ENCODE data around the gene LDLRAD4. TPM values are rescaled to one million over a fixed set of nuclear protein-coding genes. Genes with fewer than 3 reads are reported as not detected.

LDLRAD4 gene
- total RNA-seq, 4 donors from 2014 or later, result 20.4 to 40.4 (median 35.3) TPM

GRCh38 chr18:13492314-13492713, 273.8 kb downstream of the LDLRAD4 start:
- no peak overlapping the region for H3K27ac ChIP-seq (replicated peaks in 1 of 4)
- TF ChIP-seq POLR2AphosphoS5 (IDR thresholded peaks at IDR 0.05) (no peak), POLR2A (IDR thresholded peaks at IDR 0.05; ENCODE audit: low read depth) (no peak), EP300 (IDR thresholded peaks at IDR 0.05) (no peak)
- TF ChIP-seq, protein P1, sequence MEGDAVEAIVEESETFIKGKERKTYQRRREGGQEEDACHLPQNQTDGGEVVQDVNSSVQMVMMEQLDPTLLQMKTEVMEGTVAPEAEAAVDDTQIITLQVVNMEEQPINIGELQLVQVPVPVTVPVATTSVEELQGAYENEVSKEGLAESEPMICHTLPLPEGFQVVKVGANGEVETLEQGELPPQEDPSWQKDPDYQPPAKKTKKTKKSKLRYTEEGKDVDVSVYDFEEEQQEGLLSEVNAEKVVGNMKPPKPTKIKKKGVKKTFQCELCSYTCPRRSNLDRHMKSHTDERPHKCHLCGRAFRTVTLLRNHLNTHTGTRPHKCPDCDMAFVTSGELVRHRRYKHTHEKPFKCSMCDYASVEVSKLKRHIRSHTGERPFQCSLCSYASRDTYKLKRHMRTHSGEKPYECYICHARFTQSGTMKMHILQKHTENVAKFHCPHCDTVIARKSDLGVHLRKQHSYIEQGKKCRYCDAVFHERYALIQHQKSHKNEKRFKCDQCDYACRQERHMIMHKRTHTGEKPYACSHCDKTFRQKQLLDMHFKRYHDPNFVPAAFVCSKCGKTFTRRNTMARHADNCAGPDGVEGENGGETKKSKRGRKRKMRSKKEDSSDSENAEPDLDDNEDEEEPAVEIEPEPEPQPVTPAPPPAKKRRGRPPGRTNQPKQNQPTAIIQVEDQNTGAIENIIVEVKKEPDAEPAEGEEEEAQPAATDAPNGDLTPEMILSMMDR (IDR thresholded peaks at IDR 0.05), result no peak
- H3K27me3 ChIP-seq, result no peaks in the 10 kb centered on the region
- no peak for DNase-seq (ENCODE audit: extremely low spot score)
- H3K9me3 ChIP-seq, result no peaks in the 10 kb centered on the region
- H3K4me3 ChIP-seq, result no peak overlapping the region
- peaks cover 0 to 21% (median 5%) of the 10 kb centered on the region in 4 donors for H3K36me3 ChIP-seq
- 92% methylated on average over 7 of the region's 9 CpGs for WGBS
- H3K4me1 ChIP-seq, result no peaks in the 10 kb centered on the region
- intact Hi-C loops (cut with DNase I), result no loop called here

- WGBS, result 72% methylated on average over 1 of the region's 1 CpG
- no peak for DNase-seq (ENCODE audit: extremely low spot score)
Observed at GRCh38 chr18:13493079-13493478, 274.5 kb downstream of the LDLRAD4 start.

GRCh38 chr18:13493725-13494124, 275.2 kb downstream of the LDLRAD4 start:
- 96% methylated on average over 16 of the region's 16 CpGs for WGBS

More at GRCh38 chr18:13493079-13493478, 274.5 kb downstream of the LDLRAD4 start:
- Histone ChIP-seq H3K4me1 (no peaks in the 10 kb centered on the region), H3K27me3 (no peaks in the 10 kb centered on the region), H3K27ac (replicated peaks in 1 of 4) (no peak overlapping the region), H3K9me3 (no peaks in the 10 kb centered on the region), H3K36me3 (peaks cover 0 to 23% (median 9%) of the 10 kb centered on the region in 4 donors), H3K4me3 (no peak overlapping the region)
- intact Hi-C loops (cut with DNase I), result no loop called here
- TF ChIP-seq EP300 (IDR thresholded peaks at IDR 0.05) (no peak), POLR2A (IDR thresholded peaks at IDR 0.05; ENCODE audit: low read depth) (no peak), POLR2AphosphoS5 (IDR thresholded peaks at IDR 0.05) (no peak)
- TF ChIP-seq, protein P1 (IDR thresholded peaks at IDR 0.05), result no peak

DNA sequence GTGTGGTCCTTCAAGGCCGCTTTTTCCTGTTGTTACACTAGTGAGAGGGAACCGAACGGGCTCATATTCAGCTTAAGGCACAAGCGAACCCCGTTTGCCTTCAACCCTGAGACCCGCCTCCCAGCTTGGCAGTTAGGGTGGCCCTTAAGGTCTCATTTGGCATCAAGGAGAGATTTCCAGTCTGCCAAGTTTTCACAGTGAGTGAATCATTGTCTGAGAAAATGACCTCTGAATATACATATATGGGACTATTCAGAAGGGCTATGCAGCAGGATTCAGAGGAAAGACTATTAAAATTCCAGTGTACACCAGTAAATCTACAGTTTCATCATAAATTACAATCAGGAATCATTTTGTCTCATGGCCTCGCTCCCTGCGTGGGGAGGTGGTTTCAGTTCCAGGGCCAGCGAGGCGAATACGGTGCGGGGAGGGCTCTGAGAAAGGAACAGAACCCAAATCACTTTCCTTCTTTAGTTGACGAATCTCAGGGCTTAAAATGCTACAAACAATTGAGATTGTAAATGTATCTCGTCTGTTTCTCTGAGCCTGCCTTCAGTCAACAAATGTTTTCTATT, 276.4 kb downstream of the LDLRAD4 start:
- no peak overlapping the region for H3K4me3 ChIP-seq
- DNase-seq (ENCODE audit: extremely low spot score), result no peak
- H3K27ac ChIP-seq (replicated peaks in 1 of 4), result no peak overlapping the region
- no peaks in the 10 kb centered on the region for H3K9me3 ChIP-seq
- intact Hi-C loops (cut with DNase I), result no loop called here
- no peaks in the 10 kb centered on the region for H3K27me3 ChIP-seq
- H3K4me1 ChIP-seq, result peaks cover 0 to 2% (median under 1%) of the 10 kb centered on the region in 4 donors
- WGBS, result 95% methylated on average over 14 of the region's 14 CpGs
- H3K36me3 ChIP-seq, result peaks cover 0 to 33% (median 19%) of the 10 kb centered on the region in 4 donors
- TF ChIP-seq, protein P1 (IDR thresholded peaks at IDR 0.05), result no peak
- no peak for TF ChIP-seq POLR2AphosphoS5 (IDR thresholded peaks at IDR 0.05)
- TF ChIP-seq EP300 (IDR thresholded peaks at IDR 0.05), result no peak
- TF ChIP-seq POLR2A (IDR thresholded peaks at IDR 0.05; ENCODE audit: low read depth), result no peak

More at GRCh38 chr18:13493725-13494124, 275.2 kb downstream of the LDLRAD4 start:
- H3K36me3 ChIP-seq, result peaks cover 0 to 30% (median 15%) of the 10 kb centered on the region in 4 donors
- no peaks in the 10 kb centered on the region for H3K4me1 ChIP-seq
- TF ChIP-seq EP300 (IDR thresholded peaks at IDR 0.05) (no peak), POLR2A (IDR thresholded peaks at IDR 0.05; ENCODE audit: low read depth) (no peak), POLR2AphosphoS5 (IDR thresholded peaks at IDR 0.05) (no peak)
- TF ChIP-seq, protein P1 (IDR thresholded peaks at IDR 0.05), result no peak
- no peak for DNase-seq (ENCODE audit: extremely low spot score)
- intact Hi-C loops (cut with DNase I), result no loop called here
- H3K27me3 ChIP-seq, result no peaks in the 10 kb centered on the region
- H3K27ac ChIP-seq (replicated peaks in 1 of 4), result no peak overlapping the region
- no peaks in the 10 kb centered on the region for H3K9me3 ChIP-seq
- no peak overlapping the region for H3K4me3 ChIP-seq
